ENCODE results near the gene CXCL14. TPM values are rescaled to one million over a fixed set of nuclear protein-coding genes. Genes with fewer than 3 reads are reported as not detected.
A peak's percentile ranks its signal among the peaks of the same experiment; 100 is the strongest.

Gene CXCL14
- total and polyA plus RNA-seq, 2 experiments from 2014 or later, result 0.88 to 1.3 TPM

DNA sequence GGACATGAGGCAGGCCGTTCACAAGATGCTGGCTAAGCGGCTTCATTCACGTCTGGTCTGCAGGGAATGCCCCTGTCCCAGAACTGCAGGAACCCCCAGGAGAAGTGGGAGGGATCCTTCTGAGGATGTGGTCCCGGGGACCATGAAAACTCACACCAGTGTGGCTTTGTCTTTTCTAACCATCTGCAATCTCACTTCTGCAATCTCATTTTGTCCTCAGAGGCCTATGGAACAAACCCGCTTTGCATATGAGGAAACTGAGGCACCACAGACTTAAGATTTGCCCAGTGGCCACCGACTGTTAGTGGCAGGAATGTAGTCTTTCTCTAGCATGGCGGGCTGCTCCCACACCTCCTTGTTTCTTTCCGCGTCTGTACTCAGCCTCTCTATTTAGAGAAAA is 6.9 kb downstream of the CXCL14 start:
- Histone ChIP-seq H3K9ac (no peak overlapping the region), H3K27ac (no peak overlapping the region), H2AFZ (no peak overlapping the region), H3K4me2 (ENCODE audit: unreplicated experiment) (no peak overlapping the region), H3F3A (ENCODE audit: insufficient read depth) (0 out of 2 replicates have a peak, but pooled peaks cover 3% of the 10 kb centered on the region), H3K4me3 (no peak overlapping the region), H3K79me2 (ENCODE audit: insufficient read depth) (no peaks in the 10 kb centered on the region), H3K9me3 (ENCODE audit: low read depth) (no peaks in the 10 kb centered on the region), H3K9me2 (ENCODE audit: insufficient read depth) (no peaks in the 10 kb centered on the region), H3K27me3 (replicated peaks; ENCODE audit: insufficient read depth) (peaks cover 3% of the 10 kb centered on the region; the same call in 1 of the 2 replicates), H3K4me1 (ENCODE audit: insufficient read depth) (peaks cover 11% of the 10 kb centered on the region), H4K20me1 (ENCODE audit: insufficient read depth) (no peaks in the 10 kb centered on the region), H3K36me3 (ENCODE audit: low read depth) (no peaks in the 10 kb centered on the region)
- no peak for TF ChIP-seq EZH2 (IDR thresholded peaks at IDR 0.05; ENCODE audit: insufficient read depth, poor library complexity, severe bottlenecking)
- TF ChIP-seq EZH2phosphoT487 (IDR thresholded peaks at IDR 0.05; ENCODE audit: insufficient read depth, low read depth), result no peak
- WGBS, 2 experiments (ENCODE audit: low coverage in 1 of 2, low lambda C conversion rate in 2 of 2, missing lambda C conversion rate in 2 of 2), result 62 to 66% methylated on average over 9 of the region's 9 CpGs
- in situ Hi-C loops (cut with MboI), result loop anchor here (25.0 kb wide), 1 partner anchor 640 kb away; no protein-coding TSS in a partner anchor
- DNase-seq, result no peak

- Histone ChIP-seq H3K27ac (no peak overlapping the region), H3K79me2 (ENCODE audit: insufficient read depth) (no peaks in the 10 kb centered on the region), H3K27me3 (replicated peaks; ENCODE audit: insufficient read depth) (peaks cover 3% of the 10 kb centered on the region; the same call in 1 of the 2 replicates), H3K4me1 (ENCODE audit: insufficient read depth) (peaks cover 3% of the 10 kb centered on the region), H3K9ac (no peak overlapping the region), H3K36me3 (ENCODE audit: low read depth) (no peaks in the 10 kb centered on the region), H3K4me3 (no peak overlapping the region), H3K9me3 (ENCODE audit: low read depth) (no peaks in the 10 kb centered on the region), H3F3A (ENCODE audit: insufficient read depth) (0 out of 2 replicates have a peak, but pooled peaks cover under 1% of the 10 kb centered on the region), H4K20me1 (ENCODE audit: insufficient read depth) (no peaks in the 10 kb centered on the region), H3K4me2 (ENCODE audit: unreplicated experiment) (no peak overlapping the region), H3K9me2 (ENCODE audit: insufficient read depth) (no peaks in the 10 kb centered on the region), H2AFZ (no peak overlapping the region)
- in situ Hi-C loops (cut with MboI), result loop anchor here (25.0 kb wide), 1 partner anchor 641 kb away; no protein-coding TSS in a partner anchor
- no peak for TF ChIP-seq EZH2 (IDR thresholded peaks at IDR 0.05; ENCODE audit: insufficient read depth, poor library complexity, severe bottlenecking)
- TF ChIP-seq EZH2phosphoT487 (IDR thresholded peaks at IDR 0.05; ENCODE audit: insufficient read depth, low read depth), result no peak
- 45 to 46% methylated on average over 10 of the region's 10 CpGs for WGBS, 2 experiments (ENCODE audit: low coverage in 1 of 2, low lambda C conversion rate in 2 of 2, missing lambda C conversion rate in 2 of 2)
- DNase-seq, result no peak
These were observed 7.7 kb downstream of the CXCL14 start for GRCh38 chr5:135571066-135571609.

GRCh38 chr5:135570453-135570764 is 8.4 kb downstream of the CXCL14 start:
- no peak overlapping the region for H3K9ac ChIP-seq
- in situ Hi-C loops (cut with MboI), result loop anchor here (25.0 kb wide), 1 partner anchor 642 kb away; no protein-coding TSS in a partner anchor
- no peaks in the 10 kb centered on the region for H3F3A ChIP-seq (ENCODE audit: insufficient read depth)
- H2AFZ ChIP-seq, result no peak overlapping the region
- no peaks in the 10 kb centered on the region for H4K20me1 ChIP-seq (ENCODE audit: insufficient read depth)
- H3K9me2 ChIP-seq (ENCODE audit: insufficient read depth), result no peaks in the 10 kb centered on the region
- no peaks in the 10 kb centered on the region for H3K79me2 ChIP-seq (ENCODE audit: insufficient read depth)
- TF ChIP-seq EZH2 (IDR thresholded peaks at IDR 0.05; ENCODE audit: insufficient read depth, poor library complexity, severe bottlenecking) (no peak), EZH2phosphoT487 (IDR thresholded peaks at IDR 0.05; ENCODE audit: insufficient read depth, low read depth) (no peak)
- H3K27ac ChIP-seq, result no peak overlapping the region
- WGBS, 2 experiments (ENCODE audit: low coverage in 1 of 2, low lambda C conversion rate in 2 of 2, missing lambda C conversion rate in 2 of 2), result 6 to 7% methylated on average over 3 of the region's 3 CpGs
- H3K27me3 ChIP-seq (replicated peaks; ENCODE audit: insufficient read depth), result peaks cover 6% of the 10 kb centered on the region; the same call in 1 of the 2 replicates
- no peak overlapping the region for H3K4me3 ChIP-seq
- H3K4me1 ChIP-seq (ENCODE audit: insufficient read depth), result 0 out of 2 replicates have a peak, but pooled peaks cover 7% of the 10 kb centered on the region
- H3K36me3 ChIP-seq (ENCODE audit: low read depth), result no peaks in the 10 kb centered on the region
- DNase-seq, result no peak
- no peak overlapping the region for H3K4me2 ChIP-seq (ENCODE audit: unreplicated experiment)
- no peaks in the 10 kb centered on the region for H3K9me3 ChIP-seq (ENCODE audit: low read depth)

GRCh38 chr5:135569755-135570452 is 8.9 kb downstream of the CXCL14 start:
- H3K9me2 ChIP-seq (ENCODE audit: insufficient read depth), result no peaks in the 10 kb centered on the region
- H2AFZ ChIP-seq, result no peak overlapping the region
- H3K27me3 ChIP-seq (replicated peaks; ENCODE audit: insufficient read depth), result peaks cover 10% of the 10 kb centered on the region; the same call in 1 of the 2 replicates
- no peak overlapping the region for H3K9ac ChIP-seq
- no peaks in the 10 kb centered on the region for H4K20me1 ChIP-seq (ENCODE audit: insufficient read depth)
- no peak for TF ChIP-seq EZH2 (IDR thresholded peaks at IDR 0.05; ENCODE audit: insufficient read depth, poor library complexity, severe bottlenecking)
- TF ChIP-seq EZH2phosphoT487 (IDR thresholded peaks at IDR 0.05; ENCODE audit: insufficient read depth, low read depth), result no peak
- no peak overlapping the region for H3K27ac ChIP-seq
- in situ Hi-C loops (cut with MboI), result loop anchor here (25.0 kb wide), 1 partner anchor 642 kb away; no protein-coding TSS in a partner anchor
- H3F3A ChIP-seq (ENCODE audit: insufficient read depth), result no peaks in the 10 kb centered on the region
- 27 to 28% methylated on average over 10 of the region's 10 CpGs for WGBS, 2 experiments (ENCODE audit: low coverage in 1 of 2, low lambda C conversion rate in 2 of 2, missing lambda C conversion rate in 2 of 2)
- H3K4me3 ChIP-seq, result no peak overlapping the region
- H3K4me1 ChIP-seq (ENCODE audit: insufficient read depth), result 0 out of 2 replicates have a peak, but pooled peaks cover 7% of the 10 kb centered on the region
- no peaks in the 10 kb centered on the region for H3K9me3 ChIP-seq (ENCODE audit: low read depth)
- no peak overlapping the region for H3K4me2 ChIP-seq (ENCODE audit: unreplicated experiment)
- peak; percentile 68 for DNase-seq
- H3K36me3 ChIP-seq (ENCODE audit: low read depth), result no peaks in the 10 kb centered on the region
- H3K79me2 ChIP-seq (ENCODE audit: insufficient read depth), result no peaks in the 10 kb centered on the region
